ENCODE measurements around the gene ADM. TPM values are rescaled to one million over a fixed set of nuclear protein-coding genes. Genes with fewer than 3 reads are reported as not detected.
A peak's percentile ranks its signal among the peaks of the same experiment; 100 is the strongest.

Gene ADM
- total and polyA plus RNA-seq, 2 donors (not counting 3 experiments of a cell fraction or from before 2014, with no cell fraction given), result 45.3 to 55.5 TPM

DNA sequence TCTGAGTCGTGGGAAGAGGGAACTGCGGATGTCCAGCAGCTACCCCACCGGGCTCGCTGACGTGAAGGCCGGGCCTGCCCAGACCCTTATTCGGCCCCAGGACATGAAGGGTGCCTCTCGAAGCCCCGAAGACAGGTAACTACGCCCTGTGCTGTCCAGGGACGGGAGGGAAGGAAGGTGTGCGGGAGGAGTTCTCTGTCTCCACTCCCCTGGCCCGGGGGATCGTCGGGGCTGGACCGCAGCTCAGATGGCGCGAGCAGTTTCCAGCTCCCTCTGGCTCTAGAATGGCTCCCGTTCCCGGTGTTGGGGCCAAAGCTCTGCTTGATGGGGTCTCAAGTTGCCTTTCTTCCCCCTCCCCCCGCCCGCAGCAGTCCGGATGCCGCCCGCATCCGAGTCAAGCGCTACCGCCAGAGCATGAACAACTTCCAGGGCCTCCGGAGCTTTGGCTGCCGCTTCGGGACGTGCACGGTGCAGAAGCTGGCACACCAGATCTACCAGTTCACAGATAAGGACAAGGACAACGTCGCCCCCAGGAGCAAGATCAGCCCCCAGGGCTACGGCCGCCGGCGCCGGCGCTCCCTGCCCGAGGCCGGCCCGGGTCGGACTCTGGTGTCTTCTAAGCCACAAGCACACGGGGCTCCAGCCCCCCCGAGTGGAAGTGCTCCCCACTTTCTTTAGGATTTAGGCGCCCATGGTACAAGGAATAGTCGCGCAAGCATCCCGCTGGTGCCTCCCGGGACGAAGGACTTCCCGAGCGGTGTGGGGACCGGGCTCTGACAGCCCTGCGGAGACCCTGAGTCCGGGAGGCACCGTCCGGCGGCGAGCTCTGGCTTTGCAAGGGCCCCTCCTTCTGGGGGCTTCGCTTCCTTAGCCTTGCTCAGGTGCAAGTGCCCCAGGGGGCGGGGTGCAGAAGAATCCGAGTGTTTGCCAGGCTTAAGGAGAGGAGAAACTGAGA lies 1.4 kb downstream of the ADM start:
- Histone ChIP-seq H3K4me3 (replicated peaks in 1 of 3; ENCODE audit: insufficient read depth in 1 of 3, low read depth in 1 of 3, low read length in 3 of 3) (peak overlapping the region; percentile 91 to 95 (median 93)), H3K9me1 (replicated peaks; ENCODE audit: control insufficient read depth, extremely low read depth, insufficient read depth, low read length) (no peaks in the 10 kb centered on the region), H3K27me3 (ENCODE audit: control insufficient read depth in 2 of 2, insufficient read depth in 2 of 2, low read length in 2 of 2) (no peaks in the 10 kb centered on the region), H3K36me3 (ENCODE audit: control insufficient read depth in 2 of 2, extremely low read depth in 1 of 2, insufficient read depth in 2 of 2, low read length in 2 of 2) (no peaks in the 10 kb centered on the region), H2AFZ (ENCODE audit: low read depth, low read length) (peak overlapping the region; percentile 55), H3K9me3 (replicated peaks; ENCODE audit: control insufficient read depth, insufficient read depth, low read length) (no peaks in the 10 kb centered on the region), H3K4me1 (ENCODE audit: control insufficient read depth, extremely low read depth, insufficient read depth, low read length) (peaks cover 48% of the 10 kb centered on the region), H3K9ac (replicated peaks; ENCODE audit: extremely low read depth, insufficient read depth, low read length) (peak overlapping the region; percentile 72), H3K4me2 (ENCODE audit: insufficient read depth, low read length) (peak overlapping the region; percentile 91), H3K79me2 (ENCODE audit: control insufficient read depth, insufficient read depth, low read length) (peaks cover 20% of the 10 kb centered on the region), H3K27ac (ENCODE audit: insufficient read depth, low read depth, low read length) (peak overlapping the region; percentile 80), H4K20me1 (replicated peaks; ENCODE audit: control insufficient read depth, extremely low read depth, insufficient read depth, low read length) (no peaks in the 10 kb centered on the region)
- POLR2A ChIA-PET, result interaction anchor here (0.6 to 3.2 kb wide), 18 partner anchors 8 to 592 kb away, joined by 3 to 43 read pairs (median 6); partner anchors contain the start of gene EIF4G2
- peak; percentile 29 for TF ChIP-seq POLR2AphosphoS5 (IDR thresholded peaks at IDR 0.05; ENCODE audit: insufficient read depth, low read depth, low read length)
- TF ChIP-seq FOS (IDR thresholded peaks at IDR 0.05; ENCODE audit: borderline replicate concordance, insufficient read depth, low read length), result no peak
- no peak for TF ChIP-seq EZH2 (IDR thresholded peaks at IDR 0.05; ENCODE audit: borderline replicate concordance, low read depth, low read length, severe bottlenecking)
- dilution Hi-C loops (cut with MboI; ENCODE audit: extremely low pct_ligation_motif_present, low sequenced_read_pairs) (no loop called here), intact Hi-C loops (cut with micrococcal nuclease) (loop anchor here (2.0 to 5.0 kb wide), 3 partner anchors 123 to 694 kb away; no protein-coding TSS in a partner anchor)
- peak; percentile 43 for DNase-seq (ENCODE audit: low read depth, low spot score)
- peak; percentile 18 for FAIRE-seq
- BruUV-seq (replicated peaks), result no TSS peak
- CTCF ChIA-PET, result interaction anchor here (0.7 to 9.0 kb wide), 12 partner anchors 11 to 631 kb away, joined by 3 to 104 read pairs (median 7); no protein-coding TSS in a partner anchor

DNA sequence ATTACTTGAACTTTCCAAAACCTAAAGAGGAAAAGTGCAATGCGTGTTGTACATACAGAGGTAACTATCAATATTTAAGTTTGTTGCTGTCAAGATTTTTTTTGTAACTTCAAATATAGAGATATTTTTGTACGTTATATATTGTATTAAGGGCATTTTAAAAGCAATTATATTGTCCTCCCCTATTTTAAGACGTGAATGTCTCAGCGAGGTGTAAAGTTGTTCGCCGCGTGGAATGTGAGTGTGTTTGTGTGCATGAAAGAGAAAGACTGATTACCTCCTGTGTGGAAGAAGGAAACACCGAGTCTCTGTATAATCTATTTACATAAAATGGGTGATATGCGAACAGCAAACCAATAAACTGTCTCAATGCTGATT lies 2.1 kb downstream of the ADM start:
- Histone ChIP-seq H2AFZ (ENCODE audit: low read depth, low read length) (peak overlapping the region; percentile 33), H3K79me2 (ENCODE audit: control insufficient read depth, insufficient read depth, low read length) (peaks cover 20% of the 10 kb centered on the region), H3K9ac (replicated peaks; ENCODE audit: extremely low read depth, insufficient read depth, low read length) (peak overlapping the region; percentile 72), H4K20me1 (replicated peaks; ENCODE audit: control insufficient read depth, extremely low read depth, insufficient read depth, low read length) (no peaks in the 10 kb centered on the region), H3K9me3 (replicated peaks; ENCODE audit: control insufficient read depth, insufficient read depth, low read length) (no peaks in the 10 kb centered on the region), H3K9me1 (replicated peaks; ENCODE audit: control insufficient read depth, extremely low read depth, insufficient read depth, low read length) (no peaks in the 10 kb centered on the region), H3K4me2 (ENCODE audit: insufficient read depth, low read length) (peak overlapping the region; percentile 91), H3K27me3 (ENCODE audit: control insufficient read depth in 2 of 2, insufficient read depth in 2 of 2, low read length in 2 of 2) (no peaks in the 10 kb centered on the region), H3K27ac (ENCODE audit: insufficient read depth, low read depth, low read length) (peak overlapping the region; percentile 80), H3K4me3 (replicated peaks in 1 of 3; ENCODE audit: insufficient read depth in 1 of 3, low read depth in 1 of 3, low read length in 3 of 3) (peak overlapping the region; percentile 91 to 95 (median 93)), H3K36me3 (ENCODE audit: control insufficient read depth in 2 of 2, extremely low read depth in 1 of 2, insufficient read depth in 2 of 2, low read length in 2 of 2) (no peaks in the 10 kb centered on the region), H3K4me1 (ENCODE audit: control insufficient read depth, extremely low read depth, insufficient read depth, low read length) (peaks cover 47% of the 10 kb centered on the region)
- FAIRE-seq (no peak), DNase-seq (ENCODE audit: low read depth, low spot score) (no peak)
- dilution Hi-C loops (cut with MboI; ENCODE audit: extremely low pct_ligation_motif_present, low sequenced_read_pairs) (no loop called here), intact Hi-C loops (cut with micrococcal nuclease) (loop anchor here (1.0 to 5.0 kb wide), 7 partner anchors 99 to 734 kb away; partner anchors contain the start of gene WEE1)
- no TSS peak for BruUV-seq (replicated peaks)
- TF ChIP-seq GATA2 (IDR thresholded peaks at IDR 0.05; ENCODE audit: insufficient read depth, insufficient read length, low read depth, low read length), result no peak
- no peak for TF ChIP-seq MYC (IDR thresholded peaks at IDR 0.05; ENCODE audit: low read depth, low read length)
- TF ChIP-seq, protein P1, sequence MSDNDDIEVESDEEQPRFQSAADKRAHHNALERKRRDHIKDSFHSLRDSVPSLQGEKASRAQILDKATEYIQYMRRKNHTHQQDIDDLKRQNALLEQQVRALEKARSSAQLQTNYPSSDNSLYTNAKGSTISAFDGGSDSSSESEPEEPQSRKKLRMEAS (IDR thresholded peaks at IDR 0.05; ENCODE audit: insufficient read depth, insufficient read length), result no peak
- no peak for TF ChIP-seq FOS (IDR thresholded peaks at IDR 0.05; ENCODE audit: borderline replicate concordance, insufficient read depth, low read length)
- TF ChIP-seq JUN (IDR thresholded peaks at IDR 0.05; ENCODE audit: borderline replicate concordance, insufficient read depth, insufficient read length, low read depth), result no peak
- no peak for TF ChIP-seq EZH2 (IDR thresholded peaks at IDR 0.05; ENCODE audit: borderline replicate concordance, low read depth, low read length, severe bottlenecking)
- TF ChIP-seq, protein P2, sequence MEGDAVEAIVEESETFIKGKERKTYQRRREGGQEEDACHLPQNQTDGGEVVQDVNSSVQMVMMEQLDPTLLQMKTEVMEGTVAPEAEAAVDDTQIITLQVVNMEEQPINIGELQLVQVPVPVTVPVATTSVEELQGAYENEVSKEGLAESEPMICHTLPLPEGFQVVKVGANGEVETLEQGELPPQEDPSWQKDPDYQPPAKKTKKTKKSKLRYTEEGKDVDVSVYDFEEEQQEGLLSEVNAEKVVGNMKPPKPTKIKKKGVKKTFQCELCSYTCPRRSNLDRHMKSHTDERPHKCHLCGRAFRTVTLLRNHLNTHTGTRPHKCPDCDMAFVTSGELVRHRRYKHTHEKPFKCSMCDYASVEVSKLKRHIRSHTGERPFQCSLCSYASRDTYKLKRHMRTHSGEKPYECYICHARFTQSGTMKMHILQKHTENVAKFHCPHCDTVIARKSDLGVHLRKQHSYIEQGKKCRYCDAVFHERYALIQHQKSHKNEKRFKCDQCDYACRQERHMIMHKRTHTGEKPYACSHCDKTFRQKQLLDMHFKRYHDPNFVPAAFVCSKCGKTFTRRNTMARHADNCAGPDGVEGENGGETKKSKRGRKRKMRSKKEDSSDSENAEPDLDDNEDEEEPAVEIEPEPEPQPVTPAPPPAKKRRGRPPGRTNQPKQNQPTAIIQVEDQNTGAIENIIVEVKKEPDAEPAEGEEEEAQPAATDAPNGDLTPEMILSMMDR (IDR thresholded peaks at IDR 0.05; ENCODE audit: extremely low read depth in 1 of 2, insufficient read depth in 1 of 2, low read depth in 1 of 2, low read length in 2 of 2), result no peak
- no peak for TF ChIP-seq POLR2A (IDR thresholded peaks at IDR 0.05; ENCODE audit: low read depth, low read length)
- CTCF ChIA-PET, result interaction anchor here (0.8 to 9.0 kb wide), 18 partner anchors 11 to 553 kb away, joined by 3 to 117 read pairs (median 8); no protein-coding TSS in a partner anchor
- POLR2A ChIA-PET, result interaction anchor here (1.0 to 2.0 kb wide), 3 partner anchors 22 to 547 kb away, joined by 5 to 10 read pairs (median 6); no protein-coding TSS in a partner anchor

Data from endothelial cell of umbilical vein (primary cell).